Measurements from ENCODE around the gene TIGD1. TPM values are rescaled to one million over a fixed set of nuclear protein-coding genes. Genes with fewer than 3 reads are reported as not detected.

TIGD1 gene
- polyA plus RNA-seq, 1 experiment, result 1.7 TPM

DNA sequence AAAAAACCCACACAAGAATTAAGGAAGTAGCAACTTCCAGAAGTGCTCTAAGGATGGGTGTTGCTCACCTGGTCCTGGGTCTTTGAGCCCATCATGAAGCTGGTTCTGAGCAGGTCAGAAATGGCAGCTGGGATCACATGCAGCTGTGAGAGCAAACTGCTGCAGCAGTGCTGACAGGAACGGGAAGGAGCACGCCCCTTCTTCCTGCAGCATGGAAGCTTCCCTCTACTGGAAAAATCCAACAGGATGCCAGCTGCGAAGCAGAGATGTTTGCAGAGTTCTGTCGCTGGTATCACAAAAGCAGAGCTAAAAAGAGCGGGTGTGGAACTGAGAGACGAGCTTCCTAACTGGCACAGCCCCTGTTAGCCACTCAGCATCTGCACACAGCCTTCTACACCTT is 33.9 kb upstream of the TIGD1 start:
- ChIA-PET CTCF (no interaction called here), POLR2A (no interaction called here)
- Histone ChIP-seq H3K4me3 (ENCODE audit: low read depth, low read length) (no peak overlapping the region), H3K27me3 (ENCODE audit: control insufficient read depth, insufficient read depth, low read length) (no peaks in the 10 kb centered on the region), H3K36me3 (ENCODE audit: control insufficient read depth, insufficient read depth, low read length) (peaks cover 3% of the 10 kb centered on the region; the same call in 1 of the 2 replicates)
- TF ChIP-seq, protein P1, sequence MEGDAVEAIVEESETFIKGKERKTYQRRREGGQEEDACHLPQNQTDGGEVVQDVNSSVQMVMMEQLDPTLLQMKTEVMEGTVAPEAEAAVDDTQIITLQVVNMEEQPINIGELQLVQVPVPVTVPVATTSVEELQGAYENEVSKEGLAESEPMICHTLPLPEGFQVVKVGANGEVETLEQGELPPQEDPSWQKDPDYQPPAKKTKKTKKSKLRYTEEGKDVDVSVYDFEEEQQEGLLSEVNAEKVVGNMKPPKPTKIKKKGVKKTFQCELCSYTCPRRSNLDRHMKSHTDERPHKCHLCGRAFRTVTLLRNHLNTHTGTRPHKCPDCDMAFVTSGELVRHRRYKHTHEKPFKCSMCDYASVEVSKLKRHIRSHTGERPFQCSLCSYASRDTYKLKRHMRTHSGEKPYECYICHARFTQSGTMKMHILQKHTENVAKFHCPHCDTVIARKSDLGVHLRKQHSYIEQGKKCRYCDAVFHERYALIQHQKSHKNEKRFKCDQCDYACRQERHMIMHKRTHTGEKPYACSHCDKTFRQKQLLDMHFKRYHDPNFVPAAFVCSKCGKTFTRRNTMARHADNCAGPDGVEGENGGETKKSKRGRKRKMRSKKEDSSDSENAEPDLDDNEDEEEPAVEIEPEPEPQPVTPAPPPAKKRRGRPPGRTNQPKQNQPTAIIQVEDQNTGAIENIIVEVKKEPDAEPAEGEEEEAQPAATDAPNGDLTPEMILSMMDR (IDR thresholded peaks at IDR 0.05; ENCODE audit: insufficient read depth, low read depth, low read length), result no peak
- DNase-seq (ENCODE audit: low read depth), result no peak

DNA sequence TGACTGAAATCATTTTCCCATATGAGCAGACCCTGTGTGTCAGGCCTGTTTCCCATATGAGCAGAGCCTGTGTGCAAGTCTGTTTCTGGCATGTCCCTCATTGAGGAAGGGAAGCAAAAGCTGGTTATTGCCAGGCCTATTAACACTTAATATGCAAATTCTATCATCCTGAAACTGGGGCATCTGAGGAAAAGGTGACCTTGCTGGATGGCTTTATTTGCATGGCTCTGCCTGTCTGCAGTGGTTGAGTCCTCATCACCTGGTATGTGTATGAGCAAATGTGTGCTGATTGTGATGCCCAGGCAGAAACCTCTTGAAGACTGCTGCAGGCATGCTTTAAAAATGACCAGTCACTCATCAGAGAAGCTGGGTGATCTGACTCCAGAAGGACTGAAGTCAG is 31.4 kb upstream of the TIGD1 start:
- no peak overlapping the region for H3K4me3 ChIP-seq (ENCODE audit: low read depth, low read length)
- TF ChIP-seq, protein P1 (IDR thresholded peaks at IDR 0.05; ENCODE audit: insufficient read depth, low read depth, low read length), result no peak
- DNase-seq (ENCODE audit: low read depth), result no peak
- ChIA-PET CTCF (interaction anchor here (1.4 kb wide), 1 partner anchor 10 kb away, joined by 5 read pairs; no protein-coding TSS in a partner anchor), POLR2A (no interaction called here)
- H3K27me3 ChIP-seq (ENCODE audit: control insufficient read depth, insufficient read depth, low read length), result no peaks in the 10 kb centered on the region
- peaks cover 3% of the 10 kb centered on the region; the same call in 1 of the 2 replicates for H3K36me3 ChIP-seq (ENCODE audit: control insufficient read depth, insufficient read depth, low read length)

DNA sequence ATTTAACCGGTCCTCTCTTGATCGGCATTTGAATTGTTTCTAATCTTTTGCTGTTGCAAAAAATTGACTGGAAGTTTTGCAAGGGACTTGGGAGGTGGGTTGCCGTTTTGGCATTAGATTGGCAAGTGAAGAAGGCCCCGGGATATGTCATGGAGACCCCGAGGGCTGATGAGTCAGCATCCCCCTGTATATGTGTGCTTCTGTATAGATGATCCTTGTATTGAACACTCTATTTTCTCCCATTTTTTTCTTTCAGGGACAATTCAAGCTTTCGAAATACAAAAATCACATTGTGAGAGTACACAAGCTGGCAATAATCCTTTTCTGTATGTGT is 30.3 kb upstream of the TIGD1 start:
- H3K36me3 ChIP-seq (ENCODE audit: control insufficient read depth, insufficient read depth, low read length), result peaks cover 3% of the 10 kb centered on the region; the same call in 1 of the 2 replicates
- CTCF ChIA-PET, result interaction anchor here (1.4 kb wide), 1 partner anchor 11 kb away, joined by 5 read pairs; no protein-coding TSS in a partner anchor
- no peaks in the 10 kb centered on the region for H3K27me3 ChIP-seq (ENCODE audit: control insufficient read depth, insufficient read depth, low read length)
- TF ChIP-seq, protein P1 (IDR thresholded peaks at IDR 0.05; ENCODE audit: insufficient read depth, low read depth, low read length), result no peak
- POLR2A ChIA-PET, result interaction anchor here (0.6 kb wide), 1 partner anchor 18 kb away, joined by 17 read pairs; no protein-coding TSS in a partner anchor
- no peak overlapping the region for H3K4me3 ChIP-seq (ENCODE audit: low read depth, low read length)
- DNase-seq (ENCODE audit: low read depth), result no peak

DNA sequence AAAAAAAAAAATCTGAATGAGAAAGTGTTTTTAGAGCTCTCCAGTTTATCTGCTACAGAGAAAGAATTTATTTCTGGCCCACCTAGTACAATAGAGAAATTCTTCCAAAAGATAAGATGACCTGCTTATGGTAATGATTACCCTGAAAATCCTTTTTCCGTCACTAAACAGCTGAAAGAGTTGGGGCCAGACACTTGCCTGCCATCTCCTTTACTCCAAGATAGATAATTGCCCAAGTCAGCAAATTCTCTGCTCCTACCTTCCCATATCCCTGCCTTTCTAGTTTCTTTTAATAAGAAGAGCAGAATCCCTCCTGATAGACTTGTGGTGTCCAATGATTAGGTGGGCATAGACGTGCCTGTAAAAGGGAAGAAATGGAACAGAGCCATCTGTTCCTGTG is 28.3 kb upstream of the TIGD1 start:
- H3K27me3 ChIP-seq (ENCODE audit: control insufficient read depth, insufficient read depth, low read length), result no peaks in the 10 kb centered on the region
- TF ChIP-seq, protein P1 (IDR thresholded peaks at IDR 0.05; ENCODE audit: insufficient read depth, low read depth, low read length), result no peak
- H3K4me3 ChIP-seq (ENCODE audit: low read depth, low read length), result no peak overlapping the region
- DNase-seq (ENCODE audit: low read depth), result no peak
- CTCF ChIA-PET, result interaction anchor here (0.9 kb wide), 1 partner anchor 13 kb away, joined by 3 read pairs; no protein-coding TSS in a partner anchor
- peaks cover 3% of the 10 kb centered on the region; the same call in 1 of the 2 replicates for H3K36me3 ChIP-seq (ENCODE audit: control insufficient read depth, insufficient read depth, low read length)
- POLR2A ChIA-PET, result no interaction called here

DNA sequence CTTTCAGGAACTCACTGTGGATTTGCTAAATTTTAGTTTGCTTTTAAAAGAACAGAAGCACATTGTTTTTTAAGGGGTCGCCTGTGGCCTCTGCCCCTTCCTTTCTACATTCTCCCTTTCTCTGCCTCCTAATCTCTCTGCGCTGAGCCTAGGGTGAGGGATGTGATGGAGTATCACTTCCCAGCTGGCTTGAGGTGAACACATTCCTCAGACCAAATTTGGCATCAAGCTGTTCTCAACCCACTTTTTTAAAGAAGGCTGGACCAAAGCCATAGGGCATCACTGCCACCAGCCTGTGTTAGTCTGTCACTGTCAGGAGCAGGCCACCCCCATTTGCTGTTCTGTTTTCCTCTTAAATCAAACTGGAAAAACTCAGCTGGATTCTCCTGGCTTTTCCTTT is 27.5 kb upstream of the TIGD1 start:
- H3K27me3 ChIP-seq (ENCODE audit: control insufficient read depth, insufficient read depth, low read length), result no peaks in the 10 kb centered on the region
- POLR2A ChIA-PET, result no interaction called here
- CTCF ChIA-PET, result interaction anchor here (0.7 to 0.9 kb wide), 2 partner anchors 9 to 14 kb away, joined by 3 read pairs; no protein-coding TSS in a partner anchor
- DNase-seq (ENCODE audit: low read depth), result no peak
- TF ChIP-seq, protein P1 (IDR thresholded peaks at IDR 0.05; ENCODE audit: insufficient read depth, low read depth, low read length), result no peak
- H3K4me3 ChIP-seq (ENCODE audit: low read depth, low read length), result no peak overlapping the region
- H3K36me3 ChIP-seq (ENCODE audit: control insufficient read depth, insufficient read depth, low read length), result peaks cover 1% of the 10 kb centered on the region; the same call in 1 of the 2 replicates

Measured in BJ (cell line).